COLO829 (cell line): ENCODE results near the gene KAZN.

ENCODE experiments used
- DNase-seq: peaks from one replicate; pipeline ENCODE4 v3.0.0; 2012; ENCODE audit warnings: low spot score

Gene KAZN

GRCh38 chr1:14590411-14591180 lies 7.9 kb upstream of the KAZN start:
- no peak for DNase-seq

DNA sequence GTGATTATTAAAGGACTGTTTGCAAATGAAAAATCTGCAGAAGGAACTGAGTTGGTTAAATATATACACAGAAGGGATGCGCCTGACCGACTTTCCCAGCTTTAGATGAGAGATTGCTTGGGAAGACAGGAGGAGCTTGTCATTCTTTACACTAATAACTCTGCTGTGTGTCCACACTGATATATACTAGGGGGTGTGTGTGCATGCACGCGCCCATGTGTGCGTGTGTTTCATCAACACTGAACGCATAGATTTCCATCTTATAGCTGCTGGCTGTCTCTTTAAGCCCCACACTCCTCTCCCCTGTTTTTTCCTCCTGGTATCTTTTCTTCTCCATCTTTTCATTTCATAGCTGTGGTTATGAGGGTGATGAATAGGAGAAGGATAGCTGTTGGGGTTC lies 6.9 kb upstream of the KAZN start:
- DNase-seq, result no peak

GRCh38 chr1:14592004-14592631 lies 6.4 kb upstream of the KAZN start:
- no peak for DNase-seq

- DNase-seq, result no peak
These were observed 5.2 kb upstream of the KAZN start for GRCh38 chr1:14593302-14593701.

GRCh38 chr1:14594045-14594444 lies 4.4 kb upstream of the KAZN start:
- no peak for DNase-seq

- no peak for DNase-seq
These were observed 1.9 kb upstream of the KAZN start for GRCh38 chr1:14596591-14596990.

GRCh38 chr1:14597343-14598006 lies 1.0 kb upstream of the KAZN start:
- DNase-seq, result no peak

GRCh38 chr1:14598007-14598497 lies 433 bp upstream of the KAZN start:
- no peak for DNase-seq

GRCh38 chr1:14599183-14599791 lies 802 bp downstream of the KAZN start:
- DNase-seq, result no peak

GRCh38 chr1:14599800-14600199 lies 1.3 kb downstream of the KAZN start:
- no peak for DNase-seq

GRCh38 chr1:14600405-14601112 lies 2.1 kb downstream of the KAZN start:
- no peak for DNase-seq

- no peak for DNase-seq
These were observed 3.7 kb downstream of the KAZN start for GRCh38 chr1:14602136-14602535.

DNA sequence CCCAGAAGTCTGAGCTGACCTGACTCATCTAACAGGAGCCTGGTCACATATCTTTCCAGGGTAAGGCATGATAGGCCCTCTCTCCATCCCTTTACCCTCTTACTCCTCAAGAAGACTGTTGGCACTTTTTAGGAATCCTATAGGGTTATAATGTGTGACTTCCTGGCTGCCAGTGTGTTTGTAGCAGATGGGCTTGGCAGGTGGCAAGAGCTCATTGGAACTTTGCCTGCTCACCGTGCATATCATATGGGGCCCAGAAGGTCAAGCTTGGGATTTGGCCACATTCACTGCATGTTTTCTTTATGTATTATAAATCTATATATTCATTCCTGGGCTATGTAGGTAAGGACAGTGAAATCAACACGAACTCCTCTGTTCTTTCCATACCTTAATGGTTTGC lies 5.2 kb downstream of the KAZN start:
- no peak for DNase-seq

GRCh38 chr1:14604414-14604813 lies 5.9 kb downstream of the KAZN start:
- no peak for DNase-seq

DNA sequence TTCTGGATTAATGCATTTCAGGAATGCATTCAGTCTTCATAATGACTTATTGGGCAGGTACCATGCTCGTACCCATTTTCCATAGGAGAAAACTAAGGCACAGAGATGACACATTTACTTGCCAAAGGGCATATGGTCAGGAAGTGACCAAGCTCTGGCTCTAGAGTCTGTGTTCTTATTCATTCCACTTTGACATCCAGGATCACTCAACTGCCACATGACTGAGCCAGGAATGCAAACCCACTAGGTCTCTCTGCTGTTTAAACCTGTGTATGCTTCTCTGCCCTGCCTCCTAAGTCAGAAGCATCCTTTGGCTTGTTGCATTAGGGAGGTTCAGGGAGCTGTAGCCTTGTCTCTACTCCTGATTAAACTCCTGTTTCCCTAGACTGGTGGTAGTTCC lies 7.5 kb downstream of the KAZN start:
- DNase-seq, result no peak

GRCh38 chr1:14606632-14607031 lies 8.1 kb downstream of the KAZN start:
- no peak for DNase-seq

DNA sequence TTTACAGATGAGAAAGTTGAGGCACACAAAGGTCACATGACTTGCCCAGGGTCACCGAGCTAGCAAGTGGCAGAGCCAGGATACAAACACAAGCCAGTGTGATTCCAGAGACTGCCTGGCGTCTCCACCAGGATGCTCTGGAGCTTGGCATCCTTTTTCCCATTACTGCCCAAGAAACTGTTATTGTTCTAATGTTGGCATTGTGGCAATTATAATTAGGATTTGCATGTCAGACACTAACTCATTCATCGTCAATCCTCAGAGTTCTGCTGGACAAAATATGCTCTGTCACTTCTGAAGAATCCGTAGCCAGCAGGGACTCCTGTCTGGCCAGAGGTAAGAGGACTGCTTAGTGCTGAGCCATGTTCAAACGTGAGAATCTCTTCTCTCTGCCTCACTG lies 8.8 kb downstream of the KAZN start:
- DNase-seq, result no peak

- no peak for DNase-seq
These were observed 9.8 kb downstream of the KAZN start for GRCh38 chr1:14608308-14608707.

- DNase-seq, result no peak
These were observed 12.3 kb downstream of the KAZN start for GRCh38 chr1:14610761-14611160.

GRCh38 chr1:14611792-14612191 lies 13.3 kb downstream of the KAZN start:
- no peak for DNase-seq

- no peak for DNase-seq
These were observed 13.8 kb downstream of the KAZN start for GRCh38 chr1:14612256-14612655.

- DNase-seq, result no peak
These were observed 15.4 kb downstream of the KAZN start for GRCh38 chr1:14613926-14614325.
